ENCODE results near the gene RSPRY1. TPM values are rescaled to one million over a fixed set of nuclear protein-coding genes. Genes with fewer than 3 reads are reported as not detected.
"Not testable (repeated sequence)": the region's sequence is repeated elsewhere in the genome, so short reads cannot be mapped to it uniquely, and the experiment has no call there.

Gene RSPRY1
- total RNA-seq, 4 donors from 2014 or later, result 22.4 to 30.7 (median 25.7) TPM

DNA sequence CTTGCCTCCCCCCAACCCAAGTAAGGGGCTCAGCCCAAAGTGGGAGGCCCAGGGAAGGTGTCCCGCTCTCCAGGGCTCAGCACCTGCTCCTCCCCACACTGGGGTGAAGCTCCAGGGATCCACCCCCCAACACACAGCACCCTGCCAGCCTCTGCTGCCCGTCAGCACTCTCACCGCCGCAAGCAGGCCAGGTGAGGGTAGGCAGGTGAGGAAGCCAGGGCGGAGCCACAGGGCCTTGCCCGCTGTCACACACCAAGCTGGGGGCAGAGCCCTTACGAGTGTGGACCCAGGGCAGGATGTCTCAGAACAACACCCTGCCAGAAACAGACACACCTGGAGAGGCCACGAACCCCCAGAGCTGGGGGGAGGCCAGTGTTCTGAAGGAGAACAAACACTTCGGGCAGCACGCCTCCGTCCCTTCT is 78.8 kb downstream of the RSPRY1 start:
- no peak overlapping the region for H3K4me3 ChIP-seq
- DNase-seq (ENCODE audit: extremely low spot score), result no peak
- intact Hi-C loops (cut with DNase I), result no loop called here
- H3K27ac ChIP-seq (replicated peaks in 1 of 4), result no peak overlapping the region
- 93% methylated on average over 9 of the region's 11 CpGs for WGBS
- TF ChIP-seq EP300 (IDR thresholded peaks at IDR 0.05), result no peak
- no peak for TF ChIP-seq POLR2A (IDR thresholded peaks at IDR 0.05; ENCODE audit: low read depth)
- TF ChIP-seq, protein P1, sequence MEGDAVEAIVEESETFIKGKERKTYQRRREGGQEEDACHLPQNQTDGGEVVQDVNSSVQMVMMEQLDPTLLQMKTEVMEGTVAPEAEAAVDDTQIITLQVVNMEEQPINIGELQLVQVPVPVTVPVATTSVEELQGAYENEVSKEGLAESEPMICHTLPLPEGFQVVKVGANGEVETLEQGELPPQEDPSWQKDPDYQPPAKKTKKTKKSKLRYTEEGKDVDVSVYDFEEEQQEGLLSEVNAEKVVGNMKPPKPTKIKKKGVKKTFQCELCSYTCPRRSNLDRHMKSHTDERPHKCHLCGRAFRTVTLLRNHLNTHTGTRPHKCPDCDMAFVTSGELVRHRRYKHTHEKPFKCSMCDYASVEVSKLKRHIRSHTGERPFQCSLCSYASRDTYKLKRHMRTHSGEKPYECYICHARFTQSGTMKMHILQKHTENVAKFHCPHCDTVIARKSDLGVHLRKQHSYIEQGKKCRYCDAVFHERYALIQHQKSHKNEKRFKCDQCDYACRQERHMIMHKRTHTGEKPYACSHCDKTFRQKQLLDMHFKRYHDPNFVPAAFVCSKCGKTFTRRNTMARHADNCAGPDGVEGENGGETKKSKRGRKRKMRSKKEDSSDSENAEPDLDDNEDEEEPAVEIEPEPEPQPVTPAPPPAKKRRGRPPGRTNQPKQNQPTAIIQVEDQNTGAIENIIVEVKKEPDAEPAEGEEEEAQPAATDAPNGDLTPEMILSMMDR (IDR thresholded peaks at IDR 0.05), result no peak
- no peak for TF ChIP-seq POLR2AphosphoS5 (IDR thresholded peaks at IDR 0.05)
- no peaks in the 10 kb centered on the region for H3K9me3 ChIP-seq
- H3K4me1 ChIP-seq, result peaks cover 11 to 26% (median 23%) of the 10 kb centered on the region in 4 donors
- H3K27me3 ChIP-seq, result no peaks in the 10 kb centered on the region
- no peaks in the 10 kb centered on the region for H3K36me3 ChIP-seq

DNA sequence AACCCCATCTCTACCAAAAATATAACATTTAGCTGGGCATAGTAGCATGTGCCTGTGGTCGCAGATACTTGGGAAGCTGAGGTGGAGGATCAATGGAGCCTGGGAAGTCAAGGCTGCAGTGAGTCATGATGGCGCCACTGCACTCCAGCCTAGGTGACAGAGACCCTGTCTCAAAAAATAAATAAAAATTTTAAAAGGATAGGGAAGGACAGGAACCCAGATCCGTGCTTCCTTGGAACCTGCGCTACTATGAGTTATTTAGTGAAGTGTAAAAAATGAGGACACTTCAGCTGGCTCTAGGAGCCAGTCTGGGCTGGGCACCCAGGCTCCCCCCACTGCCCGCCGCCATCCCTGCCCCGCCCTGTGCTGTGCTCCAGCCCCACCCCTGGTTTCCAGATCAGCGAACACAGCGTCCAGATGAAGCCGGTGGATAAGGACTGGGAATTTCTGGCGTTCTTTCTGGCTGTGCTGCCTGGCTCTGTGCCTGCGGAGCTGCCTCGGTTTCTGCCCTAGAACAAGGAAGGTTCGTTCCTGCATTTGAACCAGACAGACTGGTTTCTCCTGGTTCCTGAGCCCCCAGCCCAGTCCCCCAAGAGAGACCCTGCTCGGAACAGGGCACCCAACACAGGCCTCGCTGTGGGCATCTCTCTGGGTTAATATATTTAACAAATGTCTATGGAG is 79.9 kb downstream of the RSPRY1 start:
- DNase-seq (ENCODE audit: extremely low spot score), result no peak
- H3K9me3 ChIP-seq, result no peaks in the 10 kb centered on the region
- peaks cover under 1 to 18% (median 13%) of the 10 kb centered on the region in 4 donors for H3K4me1 ChIP-seq
- TF ChIP-seq POLR2AphosphoS5 (IDR thresholded peaks at IDR 0.05) (peak in 1 of 2 donors; percentile 12), EP300 (IDR thresholded peaks at IDR 0.05) (no peak)
- no peaks in the 10 kb centered on the region for H3K27me3 ChIP-seq
- H3K27ac ChIP-seq (replicated peaks in 1 of 4), result peak overlapping the region in 3 of 4 donors; percentile 14 to 67 (median 27)
- H3K36me3 ChIP-seq, result no peaks in the 10 kb centered on the region
- WGBS, result 64% methylated on average over 16 of the region's 16 CpGs
- H3K4me3 ChIP-seq, result no peak overlapping the region
- intact Hi-C loops (cut with DNase I), result no loop called here

DNA sequence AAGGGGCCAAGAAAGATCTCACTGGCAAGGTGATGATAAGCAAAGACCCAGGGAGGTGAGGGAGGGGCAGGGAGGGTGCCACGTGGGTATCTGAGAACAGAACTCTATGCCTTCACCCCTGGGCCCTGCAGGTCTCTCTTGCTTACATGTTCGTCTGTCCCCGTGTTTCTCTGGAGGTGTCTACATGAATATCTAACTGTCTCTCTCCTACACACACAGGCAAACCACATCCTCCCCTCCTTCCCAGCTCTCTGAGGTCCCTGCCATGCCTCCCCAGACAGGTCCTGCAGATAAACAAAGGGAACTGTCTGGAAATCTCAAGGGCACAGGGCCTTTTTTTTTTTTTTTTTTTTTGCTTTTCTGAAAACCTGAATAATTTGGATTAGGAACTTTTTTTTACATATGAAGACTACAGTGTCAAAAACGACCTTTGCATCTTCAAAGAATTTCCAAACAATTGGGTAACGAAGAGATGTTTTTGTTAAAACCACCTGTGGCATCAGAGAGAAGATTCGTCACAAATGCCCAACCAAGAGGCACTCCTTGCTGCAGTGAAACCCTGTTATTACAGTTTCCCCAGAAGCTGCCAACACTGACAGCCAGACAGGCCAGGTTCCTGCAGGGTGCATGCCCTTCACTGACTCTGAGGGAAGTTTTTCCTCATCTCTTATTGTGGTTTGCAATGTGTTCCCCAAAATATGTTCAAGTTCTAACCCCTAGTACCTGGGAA is 80.6 kb downstream of the RSPRY1 start:
- peak overlapping the region in 3 of 4 donors; percentile 14 to 67 (median 27) for H3K27ac ChIP-seq (replicated peaks in 1 of 4)
- H3K4me3 ChIP-seq, result no peak overlapping the region
- DNase-seq (ENCODE audit: extremely low spot score), result no peak
- WGBS, result 52% methylated on average over 6 of the region's 6 CpGs
- TF ChIP-seq POLR2AphosphoS5 (IDR thresholded peaks at IDR 0.05) (no peak), POLR2A (IDR thresholded peaks at IDR 0.05; ENCODE audit: low read depth) (no peak), EP300 (IDR thresholded peaks at IDR 0.05) (no peak)
- TF ChIP-seq, protein P1 (IDR thresholded peaks at IDR 0.05), result no peak
- no peaks in the 10 kb centered on the region for H3K27me3 ChIP-seq
- H3K36me3 ChIP-seq, result no peaks in the 10 kb centered on the region
- H3K4me1 ChIP-seq, result peaks cover 0 to 18% (median 11%) of the 10 kb centered on the region in 4 donors
- intact Hi-C loops (cut with DNase I), result no loop called here
- no peaks in the 10 kb centered on the region for H3K9me3 ChIP-seq

DNA sequence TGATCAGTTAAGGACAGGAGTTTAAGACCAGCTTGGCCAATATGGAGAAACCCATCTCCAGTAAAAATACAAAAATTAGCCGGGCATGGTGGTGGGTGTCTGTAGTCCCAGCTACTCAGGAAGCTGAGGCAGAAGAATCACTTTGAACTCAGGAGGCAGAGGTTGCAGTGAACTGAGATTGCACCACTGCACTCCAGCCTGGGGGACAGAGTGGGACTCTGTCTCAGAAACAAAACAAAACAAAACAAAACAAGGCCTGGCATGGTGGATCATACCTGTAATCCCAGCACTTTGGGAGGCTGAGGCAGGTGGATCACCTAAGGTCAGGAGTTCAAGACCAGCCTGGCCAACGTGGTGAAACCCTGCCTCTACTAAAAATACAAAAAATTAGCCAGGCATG is 81.2 kb downstream of the RSPRY1 start:
- H3K9me3 ChIP-seq; DNase-seq (ENCODE audit: extremely low spot score); H3K36me3 ChIP-seq; H3K27me3 ChIP-seq; intact Hi-C loops (cut with DNase I); H3K4me3 ChIP-seq; H3K27ac ChIP-seq (replicated peaks in 1 of 4): not testable (repeated sequence)
- WGBS, result 65% methylated on average over 2 of the region's 2 CpGs
- peaks cover 0 to 18% (median 11%) of the 10 kb centered on the region in 4 donors for H3K4me1 ChIP-seq

DNA sequence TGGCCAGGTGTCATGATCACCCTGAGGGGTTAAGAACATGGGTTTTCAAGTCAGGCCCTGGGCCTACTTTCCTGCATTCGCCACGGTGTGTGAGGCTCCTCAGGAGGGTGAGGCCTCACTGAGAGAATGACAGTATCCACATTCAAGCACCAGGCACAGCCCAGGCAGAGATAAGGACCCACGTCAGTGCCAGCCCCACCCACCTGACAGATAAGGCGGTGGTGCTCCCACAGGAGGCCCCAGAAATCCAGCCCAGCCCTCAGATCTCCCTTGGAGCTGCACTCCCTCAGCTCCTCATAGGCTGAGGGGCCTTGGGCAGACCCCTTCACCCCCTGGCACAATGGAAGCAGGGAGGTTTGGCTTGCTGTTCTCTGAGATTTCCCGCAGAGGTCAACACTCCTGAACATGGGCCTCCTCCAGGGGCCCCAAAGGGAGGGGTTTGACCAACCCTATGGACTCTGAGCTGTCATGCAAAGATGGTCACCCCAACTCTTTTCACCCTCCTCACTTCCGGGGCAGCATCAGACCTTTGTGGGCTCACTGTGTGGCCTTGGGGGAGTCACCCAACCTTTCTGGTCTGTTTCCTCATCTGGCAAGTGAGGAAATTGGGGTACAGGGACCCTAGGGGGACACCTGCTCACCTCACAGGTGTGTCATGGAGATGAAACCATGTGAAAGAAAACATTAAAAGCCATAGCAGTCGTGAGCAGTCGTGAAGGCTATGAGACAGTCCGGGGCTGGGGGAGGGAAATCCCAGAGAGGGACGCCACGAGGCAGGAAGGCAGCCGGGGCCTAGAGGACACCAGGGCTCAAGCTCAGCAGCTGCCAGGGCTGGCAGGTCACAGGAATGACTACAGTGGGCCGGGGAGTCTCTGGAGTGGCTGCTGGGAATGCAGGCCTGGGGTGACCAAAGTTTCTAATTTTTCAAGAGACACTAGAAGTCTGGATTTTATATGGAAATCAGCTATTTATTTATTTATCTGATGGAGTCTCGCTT is 83.0 kb downstream of the RSPRY1 start:
- peaks cover 0 to 18% (median 11%) of the 10 kb centered on the region in 4 donors for H3K4me1 ChIP-seq
- TF ChIP-seq POLR2AphosphoS5 (IDR thresholded peaks at IDR 0.05) (no peak), POLR2A (IDR thresholded peaks at IDR 0.05; ENCODE audit: low read depth) (no peak), EP300 (IDR thresholded peaks at IDR 0.05) (no peak)
- TF ChIP-seq, protein P1 (IDR thresholded peaks at IDR 0.05), result no peak
- intact Hi-C loops (cut with DNase I), result no loop called here
- H3K27me3 ChIP-seq, result no peaks in the 10 kb centered on the region
- no peak for DNase-seq (ENCODE audit: extremely low spot score)
- WGBS, result 74% methylated on average over 14 of the region's 14 CpGs
- H3K4me3 ChIP-seq, result no peak overlapping the region
- H3K27ac ChIP-seq (replicated peaks in 1 of 4), result no peak overlapping the region
- H3K9me3 ChIP-seq, result no peaks in the 10 kb centered on the region
- no peaks in the 10 kb centered on the region for H3K36me3 ChIP-seq

Data from esophagus muscularis mucosa (tissue), 4 donors.